ENCODE measurements around the gene ACACB. TPM values are rescaled to one million over a fixed set of nuclear protein-coding genes. Genes with fewer than 3 reads are reported as not detected.

Gene ACACB
- total and polyA plus RNA-seq, 11 donors, result 29.9 to 176 (median 119) TPM

GRCh38 chr12:109097140-109097434 is 19.3 kb upstream of the ACACB start:
- WGBS, 4 donors, result 32 to 42% (median 38%) methylated on average over 11 of the region's 11 CpGs
- peak overlapping the region in 3 of 12 donors; percentile 56 to 91 (median 85) for H3K4me3 ChIP-seq
- no peaks in the 10 kb centered on the region for H3K27me3 ChIP-seq
- H3K27ac ChIP-seq, result no peak overlapping the region
- ATAC-seq, result no peak
- no peak for DNase-seq
- no peaks in the 10 kb centered on the region for H3K9me3 ChIP-seq
- H3K36me3 ChIP-seq, result peaks cover 0 to 24% (median 6%) of the 10 kb centered on the region in 9 donors
- peaks cover 0 to 43% (median 31%) of the 10 kb centered on the region in 12 donors for H3K4me1 ChIP-seq
- intact Hi-C loops (cut with DNase I), result loop anchor here (5.0 to 10.0 kb wide), 8 partner anchors 142 to 535 kb away; partner anchors contain the start of genes ISCU (in 5 of the 10), SART3 (in 5 of the 10), DAO (in 2 of the 10) and SSH1 (in 1 of the 10)
- TF ChIP-seq, protein P1, sequence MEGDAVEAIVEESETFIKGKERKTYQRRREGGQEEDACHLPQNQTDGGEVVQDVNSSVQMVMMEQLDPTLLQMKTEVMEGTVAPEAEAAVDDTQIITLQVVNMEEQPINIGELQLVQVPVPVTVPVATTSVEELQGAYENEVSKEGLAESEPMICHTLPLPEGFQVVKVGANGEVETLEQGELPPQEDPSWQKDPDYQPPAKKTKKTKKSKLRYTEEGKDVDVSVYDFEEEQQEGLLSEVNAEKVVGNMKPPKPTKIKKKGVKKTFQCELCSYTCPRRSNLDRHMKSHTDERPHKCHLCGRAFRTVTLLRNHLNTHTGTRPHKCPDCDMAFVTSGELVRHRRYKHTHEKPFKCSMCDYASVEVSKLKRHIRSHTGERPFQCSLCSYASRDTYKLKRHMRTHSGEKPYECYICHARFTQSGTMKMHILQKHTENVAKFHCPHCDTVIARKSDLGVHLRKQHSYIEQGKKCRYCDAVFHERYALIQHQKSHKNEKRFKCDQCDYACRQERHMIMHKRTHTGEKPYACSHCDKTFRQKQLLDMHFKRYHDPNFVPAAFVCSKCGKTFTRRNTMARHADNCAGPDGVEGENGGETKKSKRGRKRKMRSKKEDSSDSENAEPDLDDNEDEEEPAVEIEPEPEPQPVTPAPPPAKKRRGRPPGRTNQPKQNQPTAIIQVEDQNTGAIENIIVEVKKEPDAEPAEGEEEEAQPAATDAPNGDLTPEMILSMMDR (IDR thresholded peaks at IDR 0.05), result no peak
- TF ChIP-seq POLR2A (IDR thresholded peaks at IDR 0.05), result no peak

DNA sequence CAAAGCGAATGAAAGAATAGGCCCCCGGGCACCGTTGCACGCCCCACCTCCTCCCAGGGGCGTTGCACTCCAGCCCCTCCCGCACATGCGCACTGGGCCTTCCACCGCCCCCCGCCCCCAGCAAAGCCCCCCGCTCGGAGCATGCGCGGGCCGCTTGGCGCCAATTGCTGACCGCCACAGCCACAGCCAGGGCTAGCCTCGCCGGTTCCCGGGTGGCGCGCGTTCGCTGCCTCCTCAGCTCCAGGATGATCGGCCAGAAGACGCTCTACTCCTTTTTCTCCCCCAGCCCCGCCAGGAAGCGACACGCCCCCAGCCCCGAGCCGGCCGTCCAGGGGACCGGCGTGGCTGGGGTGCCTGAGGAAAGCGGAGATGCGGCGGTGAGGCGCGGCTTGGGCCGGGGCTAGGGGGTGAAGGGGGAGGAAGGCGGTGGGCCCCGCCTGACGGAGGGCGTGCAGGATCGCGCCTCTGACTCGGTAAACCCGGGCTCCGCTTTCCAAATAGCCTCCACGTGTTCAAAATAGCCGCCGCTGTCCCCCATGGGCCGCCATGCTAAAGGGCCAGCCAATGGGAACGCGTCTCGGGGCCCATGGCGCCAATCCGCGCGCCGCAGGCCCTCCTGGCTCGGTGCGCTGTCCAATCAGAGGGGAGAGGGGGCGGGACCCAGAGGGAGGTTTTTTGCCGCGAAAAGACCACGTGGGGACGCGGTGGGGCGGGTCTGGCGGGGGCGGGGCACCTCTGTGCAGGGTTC is 18.8 kb upstream of the ACACB start, which contains the start of gene UNG:
UNG (plus strand) TSS at position 163 of the 748 bp plus-strand sequence; CDS start at position 246, 83 bp downstream.
- Histone ChIP-seq H3K27ac (peak within 1 kb of the TSS; percentile 76 to 96 (median 83)), H3K27me3 (no peaks in the 10 kb centered on the region), H3K4me3 (peak within 1 kb of the TSS; percentile 56 to 91 (median 72)), H3K4me1 (peaks cover 0 to 38% (median 26%) of the 10 kb centered on the region in 12 donors), H3K36me3 (peaks cover 0 to 28% (median 11%) of the 10 kb centered on the region in 9 donors), H3K9me3 (no peaks in the 10 kb centered on the region)
- intact Hi-C loops (cut with DNase I), result loop anchor here (5.0 to 10.0 kb wide), 8 partner anchors 143 to 535 kb away; partner anchors contain the start of genes ISCU (in 5 of the 10), SART3 (in 5 of the 10), DAO (in 2 of the 10) and SSH1 (in 1 of the 10)
- WGBS, 4 donors, result 0 to 1% (median 1%) methylated on average over 30 to 71 of the region's 71 CpGs
- DNase-seq (peak; percentile 98 to 99 (median 98)), ATAC-seq (peak; percentile 95 to 98 (median 97))
- TF ChIP-seq, protein P1 (IDR thresholded peaks at IDR 0.05), result no peak
- TF ChIP-seq POLR2A (IDR thresholded peaks at IDR 0.05), result no peak

DNA sequence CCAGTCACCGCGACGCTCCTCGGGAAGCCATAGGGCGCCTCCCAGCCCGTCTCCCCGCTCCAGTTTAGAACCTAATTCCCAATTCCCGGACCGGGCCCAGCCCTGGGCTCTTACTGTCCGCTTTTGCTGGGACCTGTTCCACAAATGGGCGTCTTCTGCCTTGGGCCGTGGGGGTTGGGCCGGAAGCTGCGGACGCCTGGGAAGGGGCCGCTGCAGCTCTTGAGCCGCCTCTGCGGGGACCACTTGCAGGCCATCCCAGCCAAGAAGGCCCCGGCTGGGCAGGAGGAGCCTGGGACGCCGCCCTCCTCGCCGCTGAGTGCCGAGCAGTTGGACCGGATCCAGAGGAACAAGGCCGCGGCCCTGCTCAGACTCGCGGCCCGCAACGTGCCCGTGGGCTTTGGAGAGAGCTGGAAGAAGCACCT is 18.2 kb upstream of the ACACB start:
- WGBS, 4 donors, result 0 to 1% (median 0%) methylated on average over 2 to 32 of the region's 32 CpGs
- Histone ChIP-seq H3K27me3 (no peaks in the 10 kb centered on the region), H3K4me1 (peaks cover 0 to 32% (median 21%) of the 10 kb centered on the region in 12 donors), H3K4me3 (peak overlapping the region; percentile 56 to 91 (median 72)), H3K36me3 (peaks cover 0 to 34% (median 17%) of the 10 kb centered on the region in 9 donors), H3K9me3 (no peaks in the 10 kb centered on the region), H3K27ac (peak overlapping the region; percentile 76 to 96 (median 83))
- peak; percentile 39 to 69 (median 58) for ATAC-seq
- DNase-seq, result peak in 4 of 5 donors; percentile 78 to 88 (median 83)
- peak in 1 of 2 donors; percentile 53 for TF ChIP-seq POLR2A (IDR thresholded peaks at IDR 0.05)
- TF ChIP-seq, protein P1 (IDR thresholded peaks at IDR 0.05), result peak in 1 of 12 donors; percentile 14
- intact Hi-C loops (cut with DNase I), result loop anchor here (5.0 to 10.0 kb wide), 8 partner anchors 143 to 536 kb away; partner anchors contain the start of genes ISCU (in 5 of the 10), SART3 (in 5 of the 10), DAO (in 2 of the 10) and SSH1 (in 1 of the 10)

DNA sequence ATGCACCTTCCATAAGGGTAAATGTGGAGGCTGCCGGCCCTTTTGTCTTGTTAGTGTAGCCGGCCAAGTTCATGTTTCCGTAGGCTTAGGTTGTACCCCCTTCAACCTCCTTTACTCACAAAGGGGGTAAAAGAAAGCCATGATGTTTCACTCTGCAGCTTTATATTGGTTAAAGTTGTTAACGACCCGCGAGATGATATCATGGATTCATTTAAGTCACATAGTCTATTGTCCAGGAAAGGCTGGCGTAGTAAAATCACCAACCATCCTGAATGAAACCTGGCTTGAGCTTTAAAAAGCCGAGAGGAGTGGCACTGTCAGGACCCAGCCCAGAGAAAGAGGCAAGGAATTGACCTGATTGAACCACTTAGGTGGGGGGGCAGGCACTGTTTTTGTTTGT is 17.7 kb upstream of the ACACB start:
- Histone ChIP-seq H3K4me3 (peak overlapping the region; percentile 56 to 91 (median 72)), H3K27me3 (no peaks in the 10 kb centered on the region), H3K27ac (peak overlapping the region; percentile 76 to 96 (median 83)), H3K36me3 (peaks cover 0 to 39% (median 21%) of the 10 kb centered on the region in 9 donors), H3K9me3 (no peaks in the 10 kb centered on the region), H3K4me1 (peaks cover 0 to 28% (median 19%) of the 10 kb centered on the region in 12 donors)
- no peak for DNase-seq
- TF ChIP-seq, protein P1 (IDR thresholded peaks at IDR 0.05), result no peak
- TF ChIP-seq POLR2A (IDR thresholded peaks at IDR 0.05), result no peak
- no peak for ATAC-seq
- WGBS, 4 donors, result 2 to 5% (median 3%) methylated on average over 8 of the region's 8 CpGs
- intact Hi-C loops (cut with DNase I), result loop anchor here (5.0 to 10.0 kb wide), 8 partner anchors 144 to 536 kb away; partner anchors contain the start of genes ISCU (in 5 of the 10), SART3 (in 5 of the 10), DAO (in 2 of the 10) and SSH1 (in 1 of the 10)

All from heart left ventricle (tissue), 16 donors.